Suprapubic skin (tissue), 4 donors: ENCODE results near the gene IL1RAPL2.

Experiments used
- EP300 ChIP-seq: sonication (generic); formaldehyde crosslinking; IDR thresholded peaks from one replicate; pipeline ENCODE4 v1.6.1; 2017; ENCODE audit warnings: antibody characterized with exemption
- POLR2A ChIP-seq, 2 donors: fragments of 450-650 bp; IDR thresholded peaks; one replicate each; pipeline ENCODE4 v1.6.1; 2017; ENCODE audit warnings: antibody characterized with exemption in 2 of 2, mild to moderate bottlenecking in 2 of 2, moderate library complexity in 2 of 2
- POLR2AphosphoS5 ChIP-seq, 3 donors: sonication (generic); formaldehyde crosslinking; IDR thresholded peaks; one replicate each; pipeline ENCODE4 v1.6.1; 2017; ENCODE audit warnings: antibody characterized with exemption in 3 of 3
- TF ChIP-seq, protein P1 (sequence below), 2 donors: fragments of 200-600 bp in 1 of 2; fragments of 450-650 bp in 1 of 2; sonication (generic) in 1 of 2; IDR thresholded peaks; one replicate each; pipeline ENCODE4 v1.5.1; 2016 to 2019; ENCODE audit warnings: antibody characterized with exemption in 2 of 2, mild to moderate bottlenecking in 1 of 2, moderate library complexity in 1 of 2

DNA sequence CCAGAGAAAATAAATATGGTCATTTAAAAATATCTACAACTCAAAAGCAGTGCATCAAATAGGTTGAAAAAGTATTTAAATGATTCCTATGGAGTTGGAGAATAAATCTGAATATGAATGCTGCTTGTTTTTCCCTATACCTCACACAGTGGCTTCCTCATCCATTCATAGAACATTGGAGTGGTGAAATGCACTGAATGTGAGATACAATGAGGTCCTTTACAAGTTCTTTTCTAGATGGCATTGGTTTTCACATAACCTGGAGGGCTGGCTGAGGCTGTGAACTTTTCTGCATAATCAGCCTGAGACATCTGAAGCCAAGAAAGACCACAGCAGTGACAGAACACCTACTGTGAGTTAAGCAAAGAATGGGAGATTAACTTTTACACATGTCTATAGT lies 977.3 kb downstream of the IL1RAPL2 start:
- TF ChIP-seq, protein P1, sequence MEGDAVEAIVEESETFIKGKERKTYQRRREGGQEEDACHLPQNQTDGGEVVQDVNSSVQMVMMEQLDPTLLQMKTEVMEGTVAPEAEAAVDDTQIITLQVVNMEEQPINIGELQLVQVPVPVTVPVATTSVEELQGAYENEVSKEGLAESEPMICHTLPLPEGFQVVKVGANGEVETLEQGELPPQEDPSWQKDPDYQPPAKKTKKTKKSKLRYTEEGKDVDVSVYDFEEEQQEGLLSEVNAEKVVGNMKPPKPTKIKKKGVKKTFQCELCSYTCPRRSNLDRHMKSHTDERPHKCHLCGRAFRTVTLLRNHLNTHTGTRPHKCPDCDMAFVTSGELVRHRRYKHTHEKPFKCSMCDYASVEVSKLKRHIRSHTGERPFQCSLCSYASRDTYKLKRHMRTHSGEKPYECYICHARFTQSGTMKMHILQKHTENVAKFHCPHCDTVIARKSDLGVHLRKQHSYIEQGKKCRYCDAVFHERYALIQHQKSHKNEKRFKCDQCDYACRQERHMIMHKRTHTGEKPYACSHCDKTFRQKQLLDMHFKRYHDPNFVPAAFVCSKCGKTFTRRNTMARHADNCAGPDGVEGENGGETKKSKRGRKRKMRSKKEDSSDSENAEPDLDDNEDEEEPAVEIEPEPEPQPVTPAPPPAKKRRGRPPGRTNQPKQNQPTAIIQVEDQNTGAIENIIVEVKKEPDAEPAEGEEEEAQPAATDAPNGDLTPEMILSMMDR (IDR thresholded peaks at IDR 0.05): no peak
- TF ChIP-seq POLR2AphosphoS5 (IDR thresholded peaks at IDR 0.05): no peak
- TF ChIP-seq POLR2A (IDR thresholded peaks at IDR 0.05): no peak
- TF ChIP-seq EP300: no peak
